Activated CD4-positive, CD25-positive, alpha-beta regulatory T cell treated with anti-CD3 and anti-CD28 coated beads, Interleukin-2, amount 50 U/mL, for 24 hours (primary cell): ENCODE measurements around the gene FBXL15.

ENCODE experiments used
- ATAC-seq, 2 donors: fragments of 150-1000 bp; cut with Tn5 transposase; one replicate each; pipeline ENCODE4 v1.10.0; 2021; ENCODE audit warnings: mild to moderate bottlenecking in 1 of 2, moderate library complexity in 1 of 2

FBXL15 gene, protein sequence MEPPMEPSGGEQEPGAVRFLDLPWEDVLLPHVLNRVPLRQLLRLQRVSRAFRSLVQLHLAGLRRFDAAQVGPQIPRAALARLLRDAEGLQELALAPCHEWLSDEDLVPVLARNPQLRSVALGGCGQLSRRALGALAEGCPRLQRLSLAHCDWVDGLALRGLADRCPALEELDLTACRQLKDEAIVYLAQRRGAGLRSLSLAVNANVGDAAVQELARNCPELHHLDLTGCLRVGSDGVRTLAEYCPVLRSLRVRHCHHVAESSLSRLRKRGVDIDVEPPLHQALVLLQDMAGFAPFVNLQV

DNA sequence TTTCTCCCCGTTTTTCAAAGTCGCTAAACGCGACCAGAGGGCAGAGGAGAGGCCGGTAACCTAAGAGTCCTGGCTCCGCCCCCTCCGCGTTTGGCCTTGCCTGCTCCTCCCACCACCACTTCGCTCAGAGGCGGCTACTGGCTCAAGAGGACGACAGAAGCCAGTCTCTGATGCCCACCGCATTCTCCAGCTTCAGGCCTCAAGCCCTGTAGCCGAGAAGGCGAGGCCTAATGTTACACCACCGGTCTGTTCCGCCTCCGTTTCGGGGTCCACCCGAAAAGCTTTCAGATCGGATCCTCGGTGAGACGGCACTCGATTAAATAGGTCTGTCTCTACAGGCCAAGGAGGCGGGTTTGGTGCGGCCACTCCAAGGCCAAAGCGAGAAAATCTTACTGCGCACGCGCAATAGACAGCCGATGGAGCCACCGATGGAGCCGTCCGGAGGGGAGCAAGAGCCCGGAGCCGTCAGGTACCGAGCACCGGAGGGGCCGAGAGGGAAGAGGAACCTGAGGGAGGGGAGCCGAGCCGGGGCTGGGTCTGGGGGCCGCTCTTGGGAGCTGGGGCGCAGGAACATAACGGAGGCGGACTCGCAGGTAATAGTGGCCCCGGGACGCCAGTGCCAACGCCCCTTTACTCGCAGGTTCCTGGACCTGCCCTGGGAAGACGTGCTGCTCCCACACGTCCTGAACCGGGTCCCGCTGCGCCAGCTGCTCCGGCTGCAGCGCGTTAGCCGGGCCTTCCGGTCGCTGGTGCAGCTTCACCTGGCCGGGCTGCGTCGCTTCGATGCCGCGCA lies at the start of gene FBXL15:
Gene FBXL15, plus strand, starts transcription at position 123 of the 793 bp plus-strand sequence. Its CDS starts 294 bp downstream, at position 417.
- peak; percentile 80 to 85 for ATAC-seq

DNA sequence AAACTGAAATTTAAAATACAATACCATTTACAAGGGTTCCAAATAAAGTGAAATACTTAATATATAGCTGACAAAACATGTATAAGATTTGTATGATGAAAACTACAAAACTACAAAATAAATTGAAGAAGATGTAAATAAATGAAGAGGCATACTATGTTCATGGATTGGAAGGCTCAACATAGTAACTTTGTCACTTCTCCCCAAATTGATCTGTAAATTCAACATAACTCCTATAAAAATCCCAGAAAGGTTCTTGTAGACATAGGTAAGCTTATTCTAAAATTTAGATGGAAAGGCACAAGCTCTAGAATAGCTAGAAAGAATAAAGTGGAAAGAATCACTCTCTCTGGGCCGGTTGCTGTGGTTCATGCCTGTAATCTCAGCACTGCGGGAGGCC lies 49.3 kb upstream of the FBXL15 start:
- ATAC-seq = no peak

DNA sequence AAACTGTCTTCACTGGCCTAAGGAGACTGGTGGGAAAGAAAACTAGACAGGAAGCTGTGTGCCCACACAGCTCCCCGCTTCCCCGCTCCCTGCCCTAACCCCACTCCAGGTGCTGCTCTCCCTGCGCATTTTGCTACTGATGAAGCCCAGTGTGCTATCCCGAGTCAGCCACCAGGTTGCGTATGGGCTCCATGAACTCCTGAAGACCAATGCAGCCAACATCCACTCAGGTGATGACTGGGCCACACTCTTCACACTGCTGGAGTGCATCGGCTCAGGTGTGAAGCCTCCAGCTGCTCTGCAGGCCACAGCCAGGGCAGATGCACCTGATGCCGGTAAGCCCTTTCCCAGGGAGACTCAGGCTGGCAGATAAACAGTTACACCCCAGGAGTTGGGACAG lies 45.4 kb upstream of the FBXL15 start:
- ATAC-seq = peak in 1 of 2 donors; percentile 28

DNA sequence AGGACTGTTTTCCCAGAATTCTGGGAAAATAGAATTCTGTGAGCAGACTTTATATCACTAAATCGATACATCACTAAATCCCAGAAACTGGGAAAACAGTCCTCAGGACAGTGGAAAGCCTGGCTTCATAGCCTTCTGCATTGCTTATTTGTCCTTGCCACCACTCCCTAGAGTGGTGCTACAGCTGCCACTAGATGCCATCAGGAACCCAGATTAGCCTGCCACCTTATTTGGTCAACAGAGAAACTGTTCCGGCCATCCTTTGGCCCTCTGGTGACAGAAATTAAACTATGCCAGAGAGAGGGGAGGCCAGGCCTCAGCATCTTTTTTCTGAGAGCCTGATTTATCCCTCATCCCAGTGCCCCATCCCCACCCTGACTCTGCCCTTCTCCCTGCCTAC lies 44.8 kb upstream of the FBXL15 start:
- ATAC-seq = no peak

DNA sequence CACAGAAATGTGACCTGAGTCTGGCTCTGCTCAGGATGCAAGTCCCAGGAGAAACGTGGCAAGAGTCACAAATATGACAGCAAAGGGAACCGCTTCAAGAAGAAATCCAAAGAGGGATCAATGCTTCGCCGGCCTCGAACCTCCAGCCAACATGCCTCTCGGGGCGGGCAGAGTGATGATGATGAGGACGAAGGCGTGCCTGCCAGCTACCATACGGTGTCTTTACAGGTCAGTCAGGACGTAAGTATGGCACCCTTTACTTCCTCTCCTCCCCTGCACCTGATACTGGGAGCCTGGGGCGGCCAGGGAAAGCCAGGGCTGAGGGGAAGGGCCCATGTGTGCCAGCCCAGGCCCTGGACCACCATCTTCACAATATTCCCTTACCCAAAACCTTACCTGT lies 43.7 kb upstream of the FBXL15 start:
- ATAC-seq = no peak

DNA sequence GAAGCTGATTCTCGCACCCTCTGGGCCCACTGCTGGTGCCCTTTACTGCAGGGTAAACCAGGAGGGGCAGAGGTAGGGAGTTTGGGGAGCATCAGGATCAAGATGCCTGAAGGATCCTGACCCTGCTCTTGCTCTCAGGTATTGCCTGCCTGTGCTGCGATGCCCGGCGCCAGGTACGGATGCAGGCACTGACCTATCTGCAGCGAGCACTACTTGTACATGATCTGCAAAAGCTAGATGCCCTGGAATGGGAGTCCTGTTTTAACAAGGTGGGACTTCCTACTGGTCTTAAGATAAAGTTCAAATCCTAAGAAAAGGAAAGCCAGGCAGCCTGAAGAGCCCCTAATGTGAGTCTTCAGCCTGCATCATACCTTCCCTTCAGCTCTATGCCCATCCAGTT lies 41.3 kb upstream of the FBXL15 start:
- no peak for ATAC-seq

DNA sequence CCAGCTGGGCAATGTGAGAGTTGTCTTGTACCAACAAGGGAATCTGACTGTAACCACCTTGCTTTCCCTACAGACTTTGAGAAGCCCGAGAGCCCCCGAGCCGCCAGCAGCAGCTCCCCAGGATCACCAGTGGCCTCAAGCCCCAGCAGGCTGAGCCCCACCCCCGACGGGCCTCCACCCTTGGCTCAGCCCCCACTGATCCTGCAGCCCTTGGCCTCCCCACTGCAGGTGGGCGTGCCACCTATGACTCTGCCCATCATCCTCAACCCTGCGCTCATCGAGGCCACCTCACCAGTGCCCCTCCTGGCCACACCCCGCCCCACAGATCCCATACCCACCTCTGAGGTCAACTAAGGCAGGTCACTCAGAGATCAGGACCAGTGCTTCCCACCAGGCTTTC lies 38.7 kb upstream of the FBXL15 start:
- ATAC-seq = no peak

DNA sequence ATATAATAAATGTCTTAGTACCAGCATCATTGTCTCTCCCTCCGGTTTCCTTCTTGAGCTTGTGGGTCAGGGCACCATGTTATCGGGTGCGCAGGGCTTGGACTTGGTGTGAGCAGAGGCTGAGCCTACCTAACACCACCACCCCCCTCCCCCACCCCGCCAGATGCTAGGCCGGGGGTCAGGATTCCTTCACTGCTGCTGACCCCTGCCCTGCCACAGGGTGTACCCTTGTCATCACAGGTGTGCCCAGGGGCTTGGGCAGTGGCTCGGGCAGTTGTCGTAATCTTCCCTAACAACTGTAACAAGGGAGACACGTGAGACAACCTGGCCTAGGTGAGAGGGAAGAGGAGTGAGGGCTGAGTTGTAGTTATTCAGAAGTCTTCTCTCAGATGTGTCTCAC lies 37.8 kb upstream of the FBXL15 start:
- no peak for ATAC-seq

DNA sequence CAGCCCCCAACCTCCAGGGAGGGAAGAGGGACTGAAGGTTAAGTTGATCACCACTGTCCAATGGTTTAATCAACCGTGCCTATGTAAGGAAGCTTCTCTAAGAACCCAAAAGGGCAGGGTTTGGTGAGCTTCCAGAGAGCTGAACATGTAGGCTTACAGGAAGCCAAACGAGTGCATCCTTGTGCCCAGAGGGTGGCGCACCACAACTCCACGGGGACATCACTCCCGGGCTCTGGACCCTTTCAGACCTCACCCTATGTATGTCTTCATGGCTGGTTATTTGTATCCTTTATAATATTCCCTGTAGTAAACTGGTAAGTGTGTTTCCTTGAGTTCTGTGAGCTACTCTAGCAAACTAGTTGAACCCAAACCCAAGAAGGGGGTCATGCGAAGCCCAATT lies 36.6 kb upstream of the FBXL15 start:
- ATAC-seq = peak in 1 of 2 donors; percentile 12

DNA sequence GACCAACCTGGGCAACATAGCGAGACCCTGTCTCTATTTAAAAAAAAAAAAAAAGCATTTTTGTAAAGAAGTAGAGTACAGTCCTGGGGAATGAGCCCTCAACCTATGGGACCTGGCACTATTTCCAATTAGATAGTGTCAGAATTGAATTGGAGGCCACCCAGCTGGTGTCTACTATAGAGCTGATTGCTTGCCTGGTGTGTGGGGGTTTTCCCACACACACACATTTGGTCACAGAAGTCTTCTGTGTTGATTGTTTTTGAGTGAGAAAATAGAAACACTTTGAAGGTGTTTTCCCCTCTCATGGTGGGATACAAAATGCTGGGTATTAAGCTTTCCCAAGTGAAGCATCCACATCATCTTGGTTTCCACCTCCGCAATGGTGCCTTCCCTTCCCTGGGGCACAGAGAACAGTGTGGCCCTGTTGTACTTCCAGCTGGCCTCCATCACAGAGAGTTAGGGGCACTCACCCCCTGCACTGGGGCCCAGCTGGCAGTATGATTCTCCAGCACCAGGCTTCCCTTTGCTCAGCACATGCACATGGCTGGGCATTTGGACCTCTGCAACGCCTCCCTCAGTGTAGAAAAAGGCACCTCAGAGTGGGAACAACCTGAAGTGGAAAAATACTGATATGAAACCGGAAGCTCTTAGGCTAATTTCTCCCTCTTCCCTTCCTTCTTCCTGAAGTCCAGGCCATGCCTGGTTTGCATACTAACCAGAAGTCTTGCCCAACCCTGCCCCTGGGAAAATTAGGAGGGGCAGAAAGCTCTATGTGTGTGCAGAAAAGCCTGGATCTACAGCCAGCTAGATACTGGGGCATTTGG lies 35.8 kb upstream of the FBXL15 start:
- no peak for ATAC-seq

DNA sequence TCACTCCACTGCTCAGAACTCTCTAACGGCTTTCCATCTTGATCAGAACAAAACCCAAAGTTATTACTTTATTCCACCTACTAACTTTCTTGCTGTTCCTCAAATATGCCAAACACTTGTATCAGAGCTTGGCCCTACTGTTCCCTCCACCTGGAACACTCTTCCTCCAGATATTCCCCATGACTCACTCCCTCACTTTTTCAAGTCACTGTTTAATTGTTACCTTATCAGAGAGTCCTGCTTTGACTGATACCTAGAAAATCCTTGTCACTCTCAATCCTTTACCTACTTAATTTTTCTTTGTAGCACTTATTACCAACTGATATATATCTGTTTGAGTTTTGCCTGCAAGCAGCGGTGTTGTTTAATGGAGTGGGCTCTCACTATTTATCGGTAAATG lies 30.7 kb upstream of the FBXL15 start:
- ATAC-seq = no peak

DNA sequence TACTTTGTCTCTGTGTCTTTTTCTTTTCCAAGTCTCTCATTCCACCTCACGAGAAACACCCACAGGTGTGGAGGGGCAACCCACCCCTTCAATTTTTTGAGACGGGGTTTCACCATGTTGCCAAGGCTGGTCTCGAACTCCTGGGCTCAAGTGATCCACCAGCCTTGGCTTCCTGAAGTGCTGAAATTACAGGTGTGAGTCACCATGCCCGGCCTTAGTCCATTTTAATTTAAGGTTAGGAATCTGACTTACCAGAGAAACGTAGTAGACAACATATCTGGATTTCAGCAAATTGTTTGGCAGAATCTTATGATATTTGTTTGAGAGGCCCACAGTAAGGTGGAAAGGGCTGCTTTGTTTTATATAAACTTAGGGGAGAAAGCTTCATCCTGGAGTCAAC lies 28.3 kb upstream of the FBXL15 start:
- no peak for ATAC-seq

DNA sequence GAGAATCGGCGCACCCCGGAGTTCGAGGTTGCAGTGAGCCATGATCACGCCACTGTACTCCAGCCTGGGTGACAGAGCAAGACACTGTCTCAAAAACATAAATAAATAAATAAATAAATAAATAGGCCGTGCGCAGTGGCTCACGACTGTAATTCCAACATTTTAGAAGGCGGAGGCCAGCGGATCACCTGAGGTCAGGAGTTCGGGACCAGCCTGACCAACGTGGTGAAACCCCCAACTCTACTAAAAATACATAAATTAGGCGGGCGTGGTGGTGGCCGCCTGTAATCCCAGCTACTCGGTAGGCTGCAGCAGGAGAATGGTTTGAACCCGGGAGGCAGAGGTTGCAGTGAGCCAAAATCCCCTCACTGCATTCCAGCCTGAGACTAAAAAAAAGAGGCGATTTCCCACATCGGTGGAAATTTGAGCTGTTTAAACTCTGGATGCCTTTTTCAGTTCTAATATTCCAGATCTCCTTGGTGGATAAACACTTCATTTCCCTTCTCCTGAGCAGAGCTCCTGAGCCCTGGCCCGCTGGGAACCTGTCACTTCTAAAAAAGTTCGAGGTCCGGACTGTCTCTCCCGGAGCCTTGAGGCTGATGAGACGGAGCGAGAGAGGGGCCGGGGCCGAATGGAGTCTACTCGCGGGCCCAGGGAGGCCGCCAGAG lies 27.1 kb upstream of the FBXL15 start:
- no peak for ATAC-seq

DNA sequence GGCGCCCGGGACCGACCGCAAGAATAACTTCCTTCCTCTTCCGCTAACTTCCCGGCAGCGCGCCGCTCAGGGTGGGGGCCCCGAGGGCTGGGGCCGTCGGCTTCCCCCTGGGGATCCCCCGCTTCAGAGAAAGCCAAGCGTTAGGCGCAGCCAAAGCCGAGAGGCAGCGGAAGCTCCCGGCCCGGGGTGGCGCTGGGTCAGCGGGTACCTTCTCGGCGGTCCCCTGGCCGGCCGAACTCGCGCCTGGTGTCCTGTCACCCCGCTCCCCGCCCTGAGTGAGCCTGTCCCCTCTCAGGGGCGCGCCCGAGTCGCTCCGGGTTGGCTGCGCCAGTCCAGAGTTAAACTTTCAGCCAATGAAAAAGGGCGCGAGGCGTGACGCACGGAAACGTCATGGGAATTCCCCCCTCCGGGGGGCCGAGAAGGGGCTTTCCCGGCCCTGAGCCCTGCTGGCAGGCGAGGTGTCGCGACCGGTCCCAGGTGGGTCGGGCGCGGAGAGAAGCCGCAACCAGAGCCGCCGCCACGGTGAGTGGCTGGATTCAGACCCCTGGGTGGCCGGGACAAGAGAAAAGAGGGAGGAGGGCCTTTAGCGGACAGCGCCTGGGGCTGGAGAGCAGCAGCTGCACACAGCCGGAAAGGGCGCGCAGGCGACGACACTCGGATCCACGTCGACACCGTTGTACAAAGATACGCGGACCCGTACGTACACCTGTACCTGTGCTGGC lies 26.4 kb upstream of the FBXL15 start:
- ATAC-seq = peak; percentile 87 to 92

DNA sequence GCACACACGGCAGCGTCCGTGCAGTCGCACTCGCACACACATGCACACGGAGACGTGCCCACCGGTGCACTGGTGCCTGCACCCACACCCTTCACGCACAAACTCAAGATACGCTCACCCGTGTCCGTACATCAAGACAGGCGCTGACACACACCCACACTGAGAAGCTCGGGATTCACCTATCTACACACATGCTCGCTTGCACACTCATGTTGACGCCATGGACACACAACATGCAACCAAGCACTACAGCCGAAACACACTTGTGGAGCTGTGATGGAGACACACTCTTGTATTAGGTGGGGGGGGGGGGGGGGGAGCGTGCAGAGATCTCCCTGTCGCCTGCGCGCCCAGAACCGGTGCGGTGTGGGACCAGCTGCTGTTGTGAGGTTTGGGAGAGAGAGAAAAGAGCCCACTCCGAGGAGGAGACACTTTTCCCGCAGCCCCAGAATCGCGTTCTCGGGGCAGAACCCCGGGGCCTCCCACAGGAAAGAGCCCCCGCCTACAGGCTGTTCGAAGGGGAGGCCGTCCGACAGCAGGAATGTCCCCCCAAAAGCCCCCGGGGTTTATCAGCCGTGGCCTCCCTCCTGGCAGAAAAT lies 25.7 kb upstream of the FBXL15 start:
- ATAC-seq = peak; percentile 6 to 11

DNA sequence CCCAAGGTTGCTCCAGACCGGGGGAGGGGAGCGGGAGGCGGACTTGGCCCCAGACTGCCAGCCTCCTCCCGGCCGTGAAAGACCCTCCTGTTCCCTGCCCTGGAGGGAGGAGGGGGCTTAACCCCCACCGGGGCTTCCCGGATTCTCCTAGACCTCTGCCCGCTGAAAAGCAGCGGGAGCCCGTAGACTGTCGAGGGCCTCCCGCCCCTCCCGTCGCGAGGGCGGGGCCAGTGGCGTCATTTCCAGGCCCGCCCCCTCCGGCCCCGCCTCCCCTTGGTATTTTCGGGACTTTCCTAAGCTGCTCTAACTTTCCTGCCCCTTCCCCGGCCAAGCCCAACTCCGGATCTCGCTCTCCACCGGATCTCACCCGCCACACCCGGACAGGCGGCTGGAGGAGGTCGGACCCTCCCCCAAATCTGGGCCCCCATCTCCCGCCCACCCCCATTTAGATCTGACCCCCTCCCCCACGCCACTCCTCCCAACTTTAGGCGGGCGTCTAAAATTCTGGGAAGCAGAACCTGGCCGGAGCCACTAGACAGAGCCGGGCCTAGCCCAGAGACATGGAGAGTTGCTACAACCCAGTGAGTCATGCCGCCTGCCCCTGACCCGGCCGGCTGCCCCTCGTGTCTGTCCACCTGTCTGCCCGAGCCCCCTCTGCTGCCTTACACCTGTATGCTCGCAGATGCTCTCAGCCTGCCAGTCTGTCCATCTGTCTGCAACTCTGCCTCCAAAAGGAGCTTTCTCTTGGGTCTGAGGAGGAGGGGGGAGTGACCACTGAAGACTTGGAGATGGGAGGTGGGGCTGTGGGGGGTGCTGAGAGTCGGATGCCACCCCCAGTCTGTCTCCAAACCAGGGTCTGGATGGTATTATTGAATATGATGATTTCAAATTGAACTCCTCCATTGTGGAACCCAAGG lies 25.0 kb upstream of the FBXL15 start, which contains the start of gene NFKB2:
Gene NFKB2, plus strand, starts transcription at position 306 of the 917 bp plus-strand sequence. Its CDS starts 255 bp downstream, at position 561.
- ATAC-seq = peak; percentile 17 to 27

DNA sequence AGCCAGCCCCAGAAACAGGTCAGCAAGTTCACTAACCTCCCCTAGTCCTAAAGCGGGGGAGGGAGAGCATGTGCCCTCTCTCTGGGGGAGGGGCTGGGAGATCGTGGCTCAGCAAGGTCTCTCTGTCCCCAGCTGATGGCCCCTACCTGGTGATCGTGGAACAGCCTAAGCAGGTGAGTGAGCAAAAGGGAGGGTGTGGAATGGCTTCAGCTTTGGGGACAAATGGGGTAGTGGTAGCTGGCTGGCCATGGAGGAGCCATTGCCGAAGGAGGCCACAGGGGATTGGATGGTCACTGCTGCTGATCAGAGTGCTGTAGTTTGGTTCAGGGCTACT lies 24.4 kb upstream of the FBXL15 start:
- no peak for ATAC-seq

DNA sequence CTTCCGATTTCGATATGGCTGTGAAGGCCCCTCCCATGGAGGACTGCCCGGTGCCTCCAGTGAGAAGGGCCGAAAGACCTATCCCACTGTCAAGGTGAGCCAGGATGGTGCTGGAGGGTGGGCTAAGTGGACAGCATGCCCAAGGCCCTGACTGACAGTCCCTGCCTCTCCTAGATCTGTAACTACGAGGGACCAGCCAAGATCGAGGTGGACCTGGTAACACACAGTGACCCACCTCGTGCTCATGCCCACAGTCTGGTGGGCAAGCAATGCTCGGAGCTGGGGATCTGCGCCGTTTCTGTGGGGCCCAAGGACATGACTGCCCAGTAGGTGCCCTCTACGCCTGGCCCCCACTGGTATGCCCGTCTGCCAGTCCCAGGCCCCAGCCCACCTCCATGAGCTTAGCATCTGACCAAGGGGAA lies 23.9 kb upstream of the FBXL15 start:
- ATAC-seq = no peak

DNA sequence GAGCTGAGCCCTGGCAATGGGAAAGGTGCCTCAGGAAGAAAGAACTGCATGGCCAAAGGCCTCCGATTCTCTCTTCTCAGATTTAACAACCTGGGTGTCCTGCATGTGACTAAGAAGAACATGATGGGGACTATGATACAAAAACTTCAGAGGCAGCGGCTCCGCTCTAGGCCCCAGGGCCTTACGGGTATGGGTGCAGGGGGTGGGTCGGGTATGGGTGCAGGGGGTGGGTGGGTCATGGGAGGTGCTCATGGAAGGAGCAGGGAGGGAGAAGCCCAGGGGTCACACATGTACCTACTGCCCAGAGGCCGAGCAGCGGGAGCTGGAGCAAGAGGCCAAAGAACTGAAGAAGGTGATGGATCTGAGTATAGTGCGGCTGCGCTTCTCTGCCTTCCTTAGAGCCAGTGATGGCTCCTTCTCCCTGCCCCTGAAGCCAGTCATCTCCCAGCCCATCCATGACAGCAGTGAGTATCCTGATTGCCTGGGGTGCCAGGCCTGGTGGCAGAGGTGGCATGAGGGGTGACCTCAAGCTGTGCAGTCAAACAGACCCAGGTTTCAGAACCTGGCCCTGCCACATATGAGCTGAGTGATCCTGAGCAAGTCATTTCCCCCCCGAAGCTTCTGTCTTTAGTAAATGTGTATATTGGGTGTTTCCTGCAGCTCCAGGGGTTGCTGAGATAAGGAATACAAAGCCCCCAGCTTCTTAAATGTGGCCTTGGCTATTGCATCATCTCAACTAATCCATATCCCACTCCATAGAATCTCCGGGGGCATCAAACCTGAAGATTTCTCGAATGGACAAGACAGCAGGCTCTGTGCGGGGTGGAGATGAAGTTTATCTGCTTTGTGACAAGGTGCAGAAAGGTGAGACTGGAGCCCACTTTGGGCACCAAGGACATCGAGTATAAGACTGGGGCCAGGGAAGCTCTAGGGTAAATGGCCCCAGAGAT lies 23.1 kb upstream of the FBXL15 start:
- ATAC-seq = no peak
